ENCODE measurements around the gene MACROH2A1.
A peak's percentile ranks its signal among the peaks of the same experiment; 100 is the strongest.

The MACROH2A1 gene

GRCh38 chr5:135398855-135399793 is at the start of gene MACROH2A1:
TSS of gene MACROH2A1 (minus strand) at chr5:135399231. CDS start at chr5:135389093, 10,138 bp downstream.
- peaks cover 47% of the 10 kb centered on the region for H3K79me2 ChIP-seq (ENCODE audit: insufficient read depth, low read length)
- no peaks in the 10 kb centered on the region for H3K36me3 ChIP-seq (ENCODE audit: low read length)
- no peaks in the 10 kb centered on the region for H3F3A ChIP-seq (ENCODE audit: insufficient read depth)
- peak within 1 kb of the TSS; percentile 72 for H3K27ac ChIP-seq (ENCODE audit: low read depth, low read length)
- peak within 1 kb of the TSS; percentile 97 for H3K4me3 ChIP-seq (ENCODE audit: insufficient read depth, low read length, poor library complexity, severe bottlenecking)
- peak within 1 kb of the TSS; percentile 99 for H3K9ac ChIP-seq (ENCODE audit: low read length)
- H3K4me2 ChIP-seq (ENCODE audit: low read depth, low read length, poor library complexity, severe bottlenecking) = peak within 1 kb of the TSS; percentile 70
- H2AFZ ChIP-seq (ENCODE audit: low read depth, low read length, severe bottlenecking) = peak within 1 kb of the TSS; percentile 98
- H3K9me3 ChIP-seq (ENCODE audit: insufficient read depth, low read length) = no peaks in the 10 kb centered on the region
- TF ChIP-seq EZH2phosphoT487 (conservative IDR thresholded peaks at IDR 0.05; ENCODE audit: low read length) (no peak), CTCF (IDR thresholded peaks at IDR 0.05; ENCODE audit: insufficient read depth, low read length, poor library complexity, severe bottlenecking) (no peak)
- no peaks in the 10 kb centered on the region for H3K27me3 ChIP-seq (ENCODE audit: low read length)
- H3K9me2 ChIP-seq (replicated peaks; ENCODE audit: insufficient read depth, low read length) = no peaks in the 10 kb centered on the region
- H4K20me1 ChIP-seq (ENCODE audit: low read depth, low read length) = peaks cover 22% of the 10 kb centered on the region; the same call in 1 of the 2 replicates

GRCh38 chr5:135448071-135448739 is 49.2 kb upstream of the MACROH2A1 start:
- no peaks in the 10 kb centered on the region for H3K9me2 ChIP-seq (replicated peaks; ENCODE audit: insufficient read depth, low read length)
- no peaks in the 10 kb centered on the region for H3K27me3 ChIP-seq (ENCODE audit: low read length)
- no peaks in the 10 kb centered on the region for H3K36me3 ChIP-seq (ENCODE audit: low read length)
- H2AFZ ChIP-seq (ENCODE audit: low read depth, low read length, severe bottlenecking) = no peak overlapping the region
- H3K4me2 ChIP-seq (ENCODE audit: low read depth, low read length, poor library complexity, severe bottlenecking) = no peak overlapping the region
- H4K20me1 ChIP-seq (ENCODE audit: low read depth, low read length) = no peaks in the 10 kb centered on the region
- TF ChIP-seq EZH2phosphoT487 (conservative IDR thresholded peaks at IDR 0.05; ENCODE audit: low read length) (no peak), CTCF (IDR thresholded peaks at IDR 0.05; ENCODE audit: insufficient read depth, low read length, poor library complexity, severe bottlenecking) (no peak)
- no peak overlapping the region for H3K4me3 ChIP-seq (ENCODE audit: insufficient read depth, low read length, poor library complexity, severe bottlenecking)
- no peaks in the 10 kb centered on the region for H3K79me2 ChIP-seq (ENCODE audit: insufficient read depth, low read length)
- no peaks in the 10 kb centered on the region for H3K9me3 ChIP-seq (ENCODE audit: insufficient read depth, low read length)
- H3K9ac ChIP-seq (ENCODE audit: low read length) = no peak overlapping the region
- H3K27ac ChIP-seq (ENCODE audit: low read depth, low read length) = no peak overlapping the region
- no peaks in the 10 kb centered on the region for H3F3A ChIP-seq (ENCODE audit: insufficient read depth)

GRCh38 chr5:135447298-135447929 is 48.4 kb upstream of the MACROH2A1 start, which contains the start of gene DCANP1:
TSS of gene DCANP1 (minus strand) at chr5:135447348. CDS start at chr5:135447108, 240 bp downstream.
- no peaks in the 10 kb centered on the region for H4K20me1 ChIP-seq (ENCODE audit: low read depth, low read length)
- H3K4me2 ChIP-seq (ENCODE audit: low read depth, low read length, poor library complexity, severe bottlenecking) = no peak within 1 kb of the TSS
- no peaks in the 10 kb centered on the region for H3K9me3 ChIP-seq (ENCODE audit: insufficient read depth, low read length)
- no peaks in the 10 kb centered on the region for H3F3A ChIP-seq (ENCODE audit: insufficient read depth)
- H3K36me3 ChIP-seq (ENCODE audit: low read length) = no peaks in the 10 kb centered on the region
- no peak within 1 kb of the TSS for H3K4me3 ChIP-seq (ENCODE audit: insufficient read depth, low read length, poor library complexity, severe bottlenecking)
- H2AFZ ChIP-seq (ENCODE audit: low read depth, low read length, severe bottlenecking) = no peak within 1 kb of the TSS
- no peaks in the 10 kb centered on the region for H3K9me2 ChIP-seq (replicated peaks; ENCODE audit: insufficient read depth, low read length)
- no peaks in the 10 kb centered on the region for H3K79me2 ChIP-seq (ENCODE audit: insufficient read depth, low read length)
- TF ChIP-seq CTCF (IDR thresholded peaks at IDR 0.05; ENCODE audit: insufficient read depth, low read length, poor library complexity, severe bottlenecking) (no peak), EZH2phosphoT487 (conservative IDR thresholded peaks at IDR 0.05; ENCODE audit: low read length) (no peak)
- no peak within 1 kb of the TSS for H3K9ac ChIP-seq (ENCODE audit: low read length)
- no peak within 1 kb of the TSS for H3K27ac ChIP-seq (ENCODE audit: low read depth, low read length)
- no peaks in the 10 kb centered on the region for H3K27me3 ChIP-seq (ENCODE audit: low read length)
